MM.1S (cell line): Measurements from ENCODE around the gene ZNF638.
"Not testable (repeated sequence)": the region's sequence is repeated elsewhere in the genome, so short reads cannot be mapped to it uniquely, and the experiment has no call there.

Source experiments
- DNase-seq: peaks from one replicate; pipeline ENCODE4 v3.0.0-alpha.2; 2015
- H2AFZ ChIP-seq: fragments of 300-600 bp; sonication (generic); 2 replicates; pipeline ENCODE4 v1.6.0; 2016; ENCODE audit warnings: antibody characterized with exemption, low read length
- H3F3A ChIP-seq: fragments of 300-600 bp; sonication (generic); 2 replicates; pipeline ENCODE4 v1.6.1; 2016; ENCODE audit warnings: mild to moderate bottlenecking, antibody characterized with exemption, low read length, moderate library complexity, mixed read lengths; ENCODE audit not compliant: insufficient read depth
- H3K27ac ChIP-seq: fragments of 300-600 bp; sonication (generic); 2 replicates; pipeline ENCODE4 v1.5.1; 2016; ENCODE audit warnings: mild to moderate bottlenecking, low read length
- H3K27me3 ChIP-seq: fragments of 300-600 bp; sonication (generic); replicated peaks from 2 replicates; pipeline ENCODE4 v1.6.0; 2016; ENCODE audit warnings: low read length; ENCODE audit not compliant: insufficient read depth
- H3K36me3 ChIP-seq: fragments of 300-600 bp; sonication (generic); replicated peaks from 2 replicates; pipeline ENCODE4 v1.6.1; 2016; ENCODE audit warnings: mild to moderate bottlenecking, low read length, mixed read lengths; ENCODE audit not compliant: insufficient read depth
- H3K4me1 ChIP-seq: fragments of 300-600 bp; sonication (generic); 2 replicates; pipeline ENCODE4 v1.6.1; 2016; ENCODE audit warnings: low read length, mixed read lengths
- H3K4me2 ChIP-seq: fragments of 300-600 bp; sonication (generic); 2 replicates; pipeline ENCODE4 v1.6.0; 2016; ENCODE audit warnings: low read depth, low read length
- H3K4me3 ChIP-seq: fragments of 300-600 bp; sonication (generic); 2 replicates; pipeline ENCODE4 v1.5.1; 2016; ENCODE audit warnings: low read length, mixed read lengths
- H3K79me2 ChIP-seq: fragments of 300-600 bp; sonication (generic); 2 replicates; pipeline ENCODE4 v1.6.1; 2016; ENCODE audit warnings: mixed run types, low read length, mixed read lengths
- H3K9ac ChIP-seq: fragments of 300-600 bp; sonication (generic); 2 replicates; pipeline ENCODE4 v1.6.1; 2016; ENCODE audit warnings: low read length, mixed read lengths
- H3K9me2 ChIP-seq: fragments of 300-600 bp; sonication (generic); replicated peaks from 2 replicates; pipeline ENCODE4 v1.6.1; 2016; ENCODE audit warnings: mild to moderate bottlenecking, low read length, mixed read lengths; ENCODE audit not compliant: insufficient read depth
- H3K9me3 ChIP-seq: fragments of 300-600 bp; sonication (generic); replicated peaks from 2 replicates; pipeline ENCODE4 v1.6.1; 2016; ENCODE audit warnings: mild to moderate bottlenecking, low read length, mixed read lengths; ENCODE audit not compliant: insufficient read depth
- H4K20me1 ChIP-seq: fragments of 300-600 bp; sonication (generic); 2 replicates; pipeline ENCODE4 v1.6.1; 2016; ENCODE audit warnings: mild to moderate bottlenecking, low read length, moderate library complexity, mixed read lengths; ENCODE audit not compliant: insufficient read depth
- EZH2 ChIP-seq: fragments of 300-600 bp; sonication (generic); optimal IDR thresholded peaks from 2 replicates; pipeline ENCODE3; 2017; ENCODE audit warnings: low read depth, mild to moderate bottlenecking, antibody characterized with exemption, low read length, mixed read lengths
- EZH2phosphoT487 ChIP-seq: fragments of 300-600 bp; sonication (generic); IDR thresholded peaks from 2 replicates; pipeline ENCODE4 v1.6.1; 2018; ENCODE audit warnings: antibody characterized with exemption, low read length
- TF ChIP-seq, protein P1 (sequence below): fragments of 300-600 bp; sonication (generic); IDR thresholded peaks from 2 replicates; pipeline ENCODE4 v1.5.1; 2016; ENCODE audit warnings: antibody characterized with exemption, low read length, mixed read lengths

Gene ZNF638

DNA sequence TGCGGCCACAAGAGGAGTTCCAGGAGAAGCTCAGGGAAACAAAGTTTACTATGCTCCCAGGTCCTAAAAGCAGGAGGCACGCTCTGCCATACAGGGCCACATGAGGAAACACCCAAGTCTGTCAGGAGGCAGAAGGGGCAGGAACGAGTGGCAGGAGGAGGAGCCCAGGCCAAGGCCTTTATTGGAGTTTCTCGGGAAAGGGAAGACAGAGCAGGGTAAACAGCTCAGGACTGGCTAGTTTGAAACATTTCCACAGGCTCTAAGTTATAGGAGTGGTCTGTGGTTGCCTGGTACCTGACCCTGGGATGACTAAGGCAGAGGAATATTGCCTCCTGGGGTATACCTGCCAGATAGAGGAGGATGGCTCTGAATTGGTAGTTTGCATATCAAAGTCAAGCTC lies 3.7 kb upstream of the ZNF638 start:
- no peaks in the 10 kb centered on the region for H3K9me2 ChIP-seq
- H4K20me1 ChIP-seq: no peaks in the 10 kb centered on the region
- TF ChIP-seq EZH2phosphoT487 (no peak), EZH2 (no peak)
- TF ChIP-seq, protein P1, sequence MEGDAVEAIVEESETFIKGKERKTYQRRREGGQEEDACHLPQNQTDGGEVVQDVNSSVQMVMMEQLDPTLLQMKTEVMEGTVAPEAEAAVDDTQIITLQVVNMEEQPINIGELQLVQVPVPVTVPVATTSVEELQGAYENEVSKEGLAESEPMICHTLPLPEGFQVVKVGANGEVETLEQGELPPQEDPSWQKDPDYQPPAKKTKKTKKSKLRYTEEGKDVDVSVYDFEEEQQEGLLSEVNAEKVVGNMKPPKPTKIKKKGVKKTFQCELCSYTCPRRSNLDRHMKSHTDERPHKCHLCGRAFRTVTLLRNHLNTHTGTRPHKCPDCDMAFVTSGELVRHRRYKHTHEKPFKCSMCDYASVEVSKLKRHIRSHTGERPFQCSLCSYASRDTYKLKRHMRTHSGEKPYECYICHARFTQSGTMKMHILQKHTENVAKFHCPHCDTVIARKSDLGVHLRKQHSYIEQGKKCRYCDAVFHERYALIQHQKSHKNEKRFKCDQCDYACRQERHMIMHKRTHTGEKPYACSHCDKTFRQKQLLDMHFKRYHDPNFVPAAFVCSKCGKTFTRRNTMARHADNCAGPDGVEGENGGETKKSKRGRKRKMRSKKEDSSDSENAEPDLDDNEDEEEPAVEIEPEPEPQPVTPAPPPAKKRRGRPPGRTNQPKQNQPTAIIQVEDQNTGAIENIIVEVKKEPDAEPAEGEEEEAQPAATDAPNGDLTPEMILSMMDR: no peak
- H3K4me3 ChIP-seq: no peak overlapping the region
- 0 out of 2 replicates have a peak, but pooled peaks cover 2% of the 10 kb centered on the region for H3K4me1 ChIP-seq
- no peaks in the 10 kb centered on the region for H3K9me3 ChIP-seq
- H3K79me2 ChIP-seq: peaks cover 18% of the 10 kb centered on the region
- no peak overlapping the region for H3K9ac ChIP-seq
- no peaks in the 10 kb centered on the region for H3F3A ChIP-seq
- H3K27ac ChIP-seq: no peak overlapping the region
- no peak overlapping the region for H2AFZ ChIP-seq
- H3K36me3 ChIP-seq: no peaks in the 10 kb centered on the region
- no peaks in the 10 kb centered on the region for H3K27me3 ChIP-seq
- no peak overlapping the region for H3K4me2 ChIP-seq
- no peak for DNase-seq

DNA sequence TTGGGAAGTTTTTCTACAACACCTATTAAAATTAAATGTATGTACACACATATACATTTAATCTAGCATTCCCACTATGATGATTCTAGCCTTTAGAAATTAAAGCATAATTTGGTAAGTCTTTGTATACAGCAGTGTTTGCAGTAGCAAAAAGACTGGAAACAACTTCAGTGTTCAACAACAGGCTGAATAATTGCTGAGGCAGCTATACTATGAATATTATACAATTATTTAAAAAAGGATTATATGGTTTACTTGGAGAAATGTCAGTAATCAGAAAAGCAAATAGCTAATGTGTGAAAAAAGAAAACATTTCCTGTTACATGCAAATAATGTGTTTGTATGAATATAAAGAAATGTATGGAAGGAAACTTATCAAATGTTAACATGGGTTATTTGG lies 1.4 kb upstream of the ZNF638 start:
- no peaks in the 10 kb centered on the region for H3F3A ChIP-seq
- 0 out of 2 replicates have a peak, but pooled peaks cover 4% of the 10 kb centered on the region for H3K36me3 ChIP-seq
- no peak overlapping the region for H2AFZ ChIP-seq
- TF ChIP-seq EZH2 (no peak), EZH2phosphoT487 (no peak)
- TF ChIP-seq, protein P1: no peak
- no peak overlapping the region for H3K27ac ChIP-seq
- no peak overlapping the region for H3K4me2 ChIP-seq
- H3K27me3 ChIP-seq: no peaks in the 10 kb centered on the region
- no peaks in the 10 kb centered on the region for H3K9me2 ChIP-seq
- H4K20me1 ChIP-seq: no peaks in the 10 kb centered on the region
- no peak for DNase-seq
- no peak overlapping the region for H3K9ac ChIP-seq
- H3K4me1 ChIP-seq: peaks cover 6% of the 10 kb centered on the region; the same call in 1 of the 2 replicates
- peaks cover 36% of the 10 kb centered on the region for H3K79me2 ChIP-seq
- no peaks in the 10 kb centered on the region for H3K9me3 ChIP-seq
- no peak overlapping the region for H3K4me3 ChIP-seq

DNA sequence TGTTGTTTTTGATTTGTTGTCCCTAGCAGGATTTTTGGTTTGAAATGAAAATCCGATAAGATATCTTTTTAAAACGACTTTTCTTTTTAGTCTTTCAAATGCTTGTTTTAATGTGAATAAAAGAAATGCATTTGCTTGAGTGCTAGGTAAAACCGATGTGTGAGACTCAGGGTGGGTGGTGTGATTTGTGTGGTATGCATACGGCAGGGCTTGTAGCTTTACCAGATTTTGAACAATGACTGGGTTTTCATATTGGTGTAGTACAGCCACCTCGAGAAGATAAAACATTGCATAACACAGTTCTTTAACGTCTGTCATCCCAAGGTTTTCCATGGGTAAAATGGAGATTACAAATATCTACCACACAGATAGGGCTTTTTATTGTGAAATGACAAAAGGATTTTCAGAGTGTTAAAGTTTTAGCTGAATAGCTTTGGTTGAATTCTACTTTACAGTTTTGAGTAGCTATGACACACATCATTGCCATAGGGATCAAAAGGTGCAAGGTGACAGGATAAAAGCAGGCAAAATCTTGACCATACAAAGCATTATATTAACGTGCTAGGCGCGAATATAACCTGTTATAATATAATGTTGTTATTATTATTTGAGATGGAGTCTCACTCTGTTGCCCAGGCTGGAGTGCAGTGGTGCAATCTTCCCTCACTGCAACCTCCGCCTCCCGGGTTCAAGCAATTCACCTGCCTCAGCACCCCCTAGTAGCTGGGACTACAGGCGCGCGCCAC lies 824 bp upstream of the ZNF638 start:
- no peak overlapping the region; the same call in 1 of the 2 replicates for H3K9ac ChIP-seq
- no peaks in the 10 kb centered on the region for H3K9me2 ChIP-seq
- no peaks in the 10 kb centered on the region for H4K20me1 ChIP-seq
- no peaks in the 10 kb centered on the region for H3K9me3 ChIP-seq
- H3K36me3 ChIP-seq: 0 out of 2 replicates have a peak, but pooled peaks cover 4% of the 10 kb centered on the region
- no peak for TF ChIP-seq EZH2phosphoT487
- TF ChIP-seq, protein P1: no peak
- TF ChIP-seq EZH2: no peak
- peak overlapping the region; percentile 68 for H2AFZ ChIP-seq
- no peak overlapping the region for H3K27ac ChIP-seq
- H3F3A ChIP-seq: no peaks in the 10 kb centered on the region
- peaks cover 42% of the 10 kb centered on the region for H3K79me2 ChIP-seq
- no peak for DNase-seq
- peak overlapping the region; percentile 41; the same call in 1 of the 2 replicates for H3K4me2 ChIP-seq
- H3K27me3 ChIP-seq: no peaks in the 10 kb centered on the region
- peaks cover 6% of the 10 kb centered on the region; the same call in 1 of the 2 replicates for H3K4me1 ChIP-seq
- peak overlapping the region; percentile 54 for H3K4me3 ChIP-seq

DNA sequence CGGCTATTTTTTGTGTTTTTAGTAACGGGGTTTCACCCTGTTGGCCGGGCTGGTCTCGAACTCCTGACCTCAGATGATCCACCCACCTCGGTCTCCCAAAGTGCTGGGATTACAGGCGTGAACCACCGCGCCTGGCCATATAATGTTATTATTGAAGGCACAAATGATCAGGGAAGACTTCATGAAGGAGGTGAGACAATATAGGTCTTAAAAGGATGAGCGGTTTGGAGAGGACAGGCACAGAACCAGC lies 326 bp upstream of the ZNF638 start:
- not testable (repeated sequence) for H3K27me3 ChIP-seq, H3K9me3 ChIP-seq, DNase-seq, H3F3A ChIP-seq, H3K9ac ChIP-seq, H3K27ac ChIP-seq, H4K20me1 ChIP-seq, H3K9me2 ChIP-seq, H3K36me3 ChIP-seq, H3K4me1 ChIP-seq
- peak overlapping the region; percentile 68 for H2AFZ ChIP-seq
- peak overlapping the region; percentile 41; the same call in 1 of the 2 replicates for H3K4me2 ChIP-seq
- peak overlapping the region; percentile 54 for H3K4me3 ChIP-seq
- peaks cover 47% of the 10 kb centered on the region for H3K79me2 ChIP-seq
